Endothelial cell of umbilical vein (primary cell): Measurements from ENCODE around the gene C5. TPM values are rescaled to one million over a fixed set of nuclear protein-coding genes. Genes with fewer than 3 reads are reported as not detected.

ENCODE experiments used
- BruUV-seq: library from RNA; stranded (reverse); fragments of 400-500 nt; replicated peaks from 2 replicates; lab custom pipeline; 2021; lab: Mats Ljungman, UMichigan
- CTCF ChIA-PET: fragments of 300-600, 350-600 bp; sonication (Branson Sonifier 250); formaldehyde crosslinking; loops from one replicate; lab custom pipeline; 2021; ENCODE audit warnings: antibody characterized with exemption, inconsistent platforms; lab: Charles Lee
- POLR2A ChIA-PET: fragments of 300-600, 350-600 bp; sonication (Branson Sonifier 250); formaldehyde crosslinking; loops from one replicate; lab custom pipeline; 2021; ENCODE audit warnings: antibody characterized with exemption, inconsistent platforms; lab: Charles Lee
- DNase-seq: peaks from one replicate; pipeline ENCODE4 v3.0.0-alpha.2; 2011; ENCODE audit warnings: low read depth, low spot score
- FAIRE-seq: peaks from 2 replicates; lab custom pipeline; 2011; peaks lifted over from hg19 to GRCh38; lab: Jason Lieb, UNC
- H2AFZ ChIP-seq: 2 replicates; pipeline ENCODE4 v1.6.0; 2012; ENCODE audit warnings: low read depth, low read length, control low read depth, inconsistent platforms
- H3K27ac ChIP-seq: 2 replicates; pipeline ENCODE4 v1.5.1; 2011; ENCODE audit warnings: low read depth, mild to moderate bottlenecking, control low read depth, low read length, moderate library complexity; ENCODE audit not compliant: insufficient read depth
- H3K27me3 ChIP-seq, 2 experiments: 2 replicates each; pipeline versions ENCODE4 v1.6.0 to v1.6.1; 2011; ENCODE audit warnings: low read length in 2 of 2, mixed read lengths in 1 of 2; ENCODE audit not compliant: control insufficient read depth in 2 of 2, insufficient read depth in 2 of 2
- H3K36me3 ChIP-seq, 2 experiments: 2 replicates in 1 of 2; 3 replicates in 1 of 2; pipeline ENCODE4 v1.5.1; 2011; ENCODE audit warnings: low read length in 2 of 2, mild to moderate bottlenecking in 1 of 2, moderate library complexity in 1 of 2; ENCODE audit not compliant: control insufficient read depth in 2 of 2, insufficient read depth in 2 of 2; ENCODE audit errors: extremely low read depth in 1 of 2
- H3K4me1 ChIP-seq: 3 replicates; pipeline ENCODE4 v1.5.1; 2011; ENCODE audit warnings: mild to moderate bottlenecking, low read length; ENCODE audit not compliant: control insufficient read depth, insufficient read depth; ENCODE audit errors: extremely low read depth
- H3K4me2 ChIP-seq: 2 replicates; pipeline ENCODE4 v1.6.1; 2011; ENCODE audit warnings: low read length, control low read depth, mixed read lengths; ENCODE audit not compliant: insufficient read depth
- H3K4me3 ChIP-seq, 3 experiments: fragments of 200-600 bp in 1 of 3; sonication (generic), shearing (Covaris generic) in 1 of 3; replicated peaks in 1 of 3; 2 replicates each; pipeline ENCODE4 v1.5.1; 2011 to 2016; ENCODE audit warnings: control low read depth in 3 of 3, low read length in 3 of 3, mild to moderate bottlenecking in 2 of 3, inconsistent platforms in 1 of 3, low read depth in 1 of 3, moderate library complexity in 1 of 3; ENCODE audit not compliant: insufficient read depth in 1 of 3
- H3K79me2 ChIP-seq: 2 replicates; pipeline ENCODE4 v1.6.0; 2012; ENCODE audit warnings: low read length, inconsistent platforms; ENCODE audit not compliant: control insufficient read depth, insufficient read depth
- H3K9ac ChIP-seq: replicated peaks from 2 replicates; pipeline ENCODE3; 2011; ENCODE audit warnings: low read length, control low read depth; ENCODE audit not compliant: insufficient read depth; ENCODE audit errors: extremely low read depth
- H3K9me1 ChIP-seq: replicated peaks from 3 replicates; pipeline ENCODE4 v1.6.0; 2011; ENCODE audit warnings: mild to moderate bottlenecking, low read length; ENCODE audit not compliant: control insufficient read depth, insufficient read depth; ENCODE audit errors: extremely low read depth
- H3K9me3 ChIP-seq: replicated peaks from 2 replicates; pipeline ENCODE4 v1.5.1; 2012; ENCODE audit warnings: low read length, inconsistent platforms; ENCODE audit not compliant: control insufficient read depth, insufficient read depth
- H4K20me1 ChIP-seq: replicated peaks from 2 replicates; pipeline ENCODE3; 2011; ENCODE audit warnings: mild to moderate bottlenecking, low read length; ENCODE audit not compliant: control insufficient read depth, insufficient read depth; ENCODE audit errors: extremely low read depth
- EZH2 ChIP-seq: IDR thresholded peaks from 2 replicates; pipeline ENCODE4 v1.6.1; 2012; ENCODE audit warnings: borderline replicate concordance, low read depth, mild to moderate bottlenecking, moderate library complexity, low read length, inconsistent platforms; ENCODE audit not compliant: severe bottlenecking
- FOS ChIP-seq: IDR thresholded peaks from 2 replicates; pipeline ENCODE4 v1.6.1; 2011; ENCODE audit warnings: mild to moderate bottlenecking, low read length, moderate library complexity, borderline replicate concordance; ENCODE audit not compliant: insufficient read depth
- GATA2 ChIP-seq: IDR thresholded peaks from 2 replicates; pipeline ENCODE4 v1.7.0; 2011; ENCODE audit warnings: low read depth, mild to moderate bottlenecking, moderate library complexity, mixed read lengths, low read length; ENCODE audit not compliant: insufficient read length, insufficient read depth
- JUN ChIP-seq: IDR thresholded peaks from 2 replicates; pipeline ENCODE4 v1.6.1; 2011; ENCODE audit warnings: borderline replicate concordance, low read depth; ENCODE audit not compliant: insufficient read length, insufficient read depth
- MAX ChIP-seq: IDR thresholded peaks from 2 replicates; pipeline ENCODE4 v1.6.1; 2011; ENCODE audit not compliant: insufficient read depth, insufficient read length
- MYC ChIP-seq: IDR thresholded peaks from one replicate; pipeline ENCODE4 v1.6.1; 2011; ENCODE audit warnings: mild to moderate bottlenecking, low read depth, low read length
- POLR2A ChIP-seq: IDR thresholded peaks from 2 replicates; pipeline ENCODE4 v1.6.1; 2012; ENCODE audit warnings: low read depth, mild to moderate bottlenecking, control low read depth, low read length
- POLR2AphosphoS5 ChIP-seq: IDR thresholded peaks from 2 replicates; pipeline ENCODE4 v1.6.1; 2012; ENCODE audit warnings: low read depth, mild to moderate bottlenecking, control low read depth, low read length, moderate library complexity; ENCODE audit not compliant: insufficient read depth
- dilution Hi-C: fragments of 300-500 bp; cut with MboI; formaldehyde crosslinking; loops from one replicate; pipeline ENCODE4 v1.15.0; 2019; ENCODE audit warnings: low sequenced_read_pairs; ENCODE audit not compliant: extremely low pct_ligation_motif_present
- intact Hi-C: fragments of 100-400 bp; cut with micrococcal nuclease; formaldehyde crosslinking; loops from one replicate; pipeline ENCODE4 v1.10.0; 2022
- polyA plus RNA-seq, 4 experiments: library from polyadenylated mRNA; depleted of rRNA in 3 of 4; stranded (reverse) in 3 of 4; unstranded in 1 of 4; fragments of >200 nt; gene quantifications; 2 replicates each; pipeline versions ENCODE4 v1.2.1 to v1.2.3, GENCODE V29; 2011 to 2012; ENCODE audit warnings: missing spikeins in 1 of 4
- total RNA-seq: library from RNA; stranded (reverse); gene quantifications from 2 replicates; pipeline ENCODE4 v1.2.3, GENCODE V29; 2021
- TF ChIP-seq, protein P1 (sequence below), 2 donors: IDR thresholded peaks; 1 replicate in 1 of 2; 2 replicates in 1 of 2; pipeline ENCODE4 v1.5.1; 2011; ENCODE audit warnings: low read length in 2 of 2, mild to moderate bottlenecking in 2 of 2, moderate library complexity in 2 of 2, control low read depth in 1 of 2, inconsistent platforms in 1 of 2, low read depth in 1 of 2; ENCODE audit not compliant: insufficient read depth in 1 of 2; ENCODE audit errors: extremely low read depth in 1 of 2

Gene C5
- total and polyA plus RNA-seq, 2 donors (not counting 3 experiments of a cell fraction or from before 2014, with no cell fraction given): 0.79 to 1.6 TPM

DNA sequence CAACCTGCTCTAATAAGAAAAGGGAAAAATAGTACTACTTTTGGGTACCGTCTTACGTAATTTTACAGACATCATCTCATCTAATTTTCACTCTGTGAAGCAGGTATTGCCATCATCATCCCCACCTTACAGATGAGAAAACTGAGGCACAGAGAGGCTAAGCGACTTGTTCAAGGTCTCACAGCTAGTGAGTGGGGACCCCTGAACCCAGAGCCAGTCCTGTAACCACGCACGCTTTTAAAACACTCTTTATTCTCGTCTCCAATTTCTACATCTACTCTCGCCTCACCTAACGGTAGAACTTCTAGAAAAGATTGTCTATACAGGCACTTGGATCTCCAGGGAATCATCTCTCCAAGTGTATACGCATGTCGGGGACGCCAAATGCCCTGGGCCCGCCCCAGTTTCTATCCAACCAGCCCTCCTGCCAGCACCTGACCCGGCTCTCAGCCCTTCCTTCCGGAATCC, 122.0 kb downstream of the C5 start:
- BruUV-seq: no TSS peak
- CTCF ChIA-PET: no interaction called here
- peak overlapping the region in 2 of 3 experiments; percentile 33 to 52 for H3K4me3 ChIP-seq
- no peaks in the 10 kb centered on the region for H4K20me1 ChIP-seq
- intact Hi-C loops: no loop called here
- H3K27me3 ChIP-seq: no peaks in the 10 kb centered on the region
- H3K4me2 ChIP-seq: peak overlapping the region; percentile 39
- H3K9ac ChIP-seq: peak overlapping the region; percentile 58
- TF ChIP-seq POLR2A: no peak
- no peak for TF ChIP-seq JUN
- TF ChIP-seq EZH2: no peak
- TF ChIP-seq FOS: no peak
- TF ChIP-seq MAX: no peak
- TF ChIP-seq POLR2AphosphoS5: no peak
- TF ChIP-seq GATA2: no peak
- TF ChIP-seq MYC: no peak
- TF ChIP-seq, protein P1, sequence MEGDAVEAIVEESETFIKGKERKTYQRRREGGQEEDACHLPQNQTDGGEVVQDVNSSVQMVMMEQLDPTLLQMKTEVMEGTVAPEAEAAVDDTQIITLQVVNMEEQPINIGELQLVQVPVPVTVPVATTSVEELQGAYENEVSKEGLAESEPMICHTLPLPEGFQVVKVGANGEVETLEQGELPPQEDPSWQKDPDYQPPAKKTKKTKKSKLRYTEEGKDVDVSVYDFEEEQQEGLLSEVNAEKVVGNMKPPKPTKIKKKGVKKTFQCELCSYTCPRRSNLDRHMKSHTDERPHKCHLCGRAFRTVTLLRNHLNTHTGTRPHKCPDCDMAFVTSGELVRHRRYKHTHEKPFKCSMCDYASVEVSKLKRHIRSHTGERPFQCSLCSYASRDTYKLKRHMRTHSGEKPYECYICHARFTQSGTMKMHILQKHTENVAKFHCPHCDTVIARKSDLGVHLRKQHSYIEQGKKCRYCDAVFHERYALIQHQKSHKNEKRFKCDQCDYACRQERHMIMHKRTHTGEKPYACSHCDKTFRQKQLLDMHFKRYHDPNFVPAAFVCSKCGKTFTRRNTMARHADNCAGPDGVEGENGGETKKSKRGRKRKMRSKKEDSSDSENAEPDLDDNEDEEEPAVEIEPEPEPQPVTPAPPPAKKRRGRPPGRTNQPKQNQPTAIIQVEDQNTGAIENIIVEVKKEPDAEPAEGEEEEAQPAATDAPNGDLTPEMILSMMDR (IDR thresholded peaks at IDR 0.05; ENCODE audit: extremely low read depth in 1 of 2, insufficient read depth in 1 of 2, low read depth in 1 of 2, low read length in 2 of 2): no peak
- POLR2A ChIA-PET: no interaction called here
- H3K9me3 ChIP-seq: no peaks in the 10 kb centered on the region
- DNase-seq: no peak
- FAIRE-seq: peak; percentile 66
- H3K36me3 ChIP-seq: no peaks in the 10 kb centered on the region
- dilution Hi-C loops: no loop called here
- H3K4me1 ChIP-seq: peaks cover 39% of the 10 kb centered on the region
- H3K9me1 ChIP-seq: no peaks in the 10 kb centered on the region
- no peaks in the 10 kb centered on the region for H3K79me2 ChIP-seq
- peak overlapping the region; percentile 27 for H2AFZ ChIP-seq
- no peak overlapping the region for H3K27ac ChIP-seq
